ENCODE data around the gene CHRNA4.

GRCh38 chr20:63347950-63348827 is 13.0 kb downstream of the CHRNA4 start:
- TF ChIP-seq CTCF (IDR thresholded peaks at IDR 0.05) (no peak), POLR2A (IDR thresholded peaks at IDR 0.05) (no peak)
